Pancreas (tissue), 10 donors: ENCODE results near the gene RAP2B. TPM values are rescaled to one million over a fixed set of nuclear protein-coding genes. Genes with fewer than 3 reads are reported as not detected.

Experiments used
- ATAC-seq, 4 donors: fragments of 200-7000 bp; cut with Tn5 transposase; one replicate each; pipeline versions ENCODE4 v1.8.0 to v1.9.1; 2020; ENCODE audit warnings: mild to moderate bottlenecking in 4 of 4, moderate library complexity in 4 of 4
- DNase-seq, 6 donors: peaks; one replicate each; pipeline ENCODE4 v3.0.0-alpha.2; 2020
- FAIRE-seq: peaks from 2 replicates; lab custom pipeline; 2012; peaks lifted over from hg19 to GRCh38; lab: Jason Lieb, UNC
- H3K27ac ChIP-seq, 4 donors: fragments of 200-600 bp; sonication (generic); 1 replicate in 3 of 4; 2 replicates in 1 of 4; pipeline versions ENCODE4 v1.5.0 to v1.8.0; 2020
- H3K27me3 ChIP-seq, 4 donors: fragments of 200-600 bp; one replicate each; pipeline ENCODE4 v1.8.0; 2021
- H3K36me3 ChIP-seq, 3 donors: fragments of 200-600 bp; sonication (generic) in 1 of 3; one replicate each; pipeline versions ENCODE4 v1.5.0 to v1.8.0; 2020 to 2021
- H3K4me1 ChIP-seq, 3 donors: fragments of 200-600 bp; one replicate each; pipeline ENCODE4 v1.8.0; 2021
- H3K4me3 ChIP-seq, 4 donors: fragments of 200-600 bp; sonication (generic) in 2 of 4; one replicate each; pipeline versions ENCODE4 v1.5.0 to v1.8.0; 2020 to 2021
- H3K9me3 ChIP-seq, 4 donors: fragments of 200-600 bp; one replicate each; pipeline ENCODE4 v1.8.0; 2021
- CTCF ChIP-seq, 4 donors: fragments of 200-600 bp; sonication (generic) in 3 of 4; IDR thresholded peaks; one replicate each; pipeline versions ENCODE4 v1.5.0 to v1.8.0; 2021; ENCODE audit warnings: antibody characterized with exemption in 4 of 4
- WGBS, 2 donors: extraction: QIAGEN DNeasy Blood & Tissue Kit; methylation state at CpG; one replicate each; pipeline ENCODE4 v1.1.7; 2013; 5-methylcytosine and 5-hydroxymethylcytosine counted together
- intact Hi-C, 3 donors: fragments of 100-400 bp; cut with DNase I; formaldehyde crosslinking; loops; one replicate each; pipeline versions ENCODE4 v1.11.1 to v1.14.2; 2022
- polyA plus RNA-seq, 2 donors: library from polyadenylated mRNA; stranded (reverse); fragments of 200-250 nt; gene quantifications; one replicate each; pipeline ENCODE4 v1.2.3, GENCODE V29; 2013
- total RNA-seq, 6 donors: library from RNA; stranded (reverse); fragmentation: NEBNext Ultra II Directional in 4 of 6; extraction: Animal tissue kit (Norgen Biotek cat#: 25700) in 4 of 6; gene quantifications; one replicate each; pipeline versions ENCODE4 v1.2.1 to v1.2.4, GENCODE V29; 2021 to 2023
- donor health status: healthy with polysubstance abuse.
- donor health status: DM: no; HTN: no; CAD: no; lungs with moderate emphysema.
- donor health status: DM: no; HTN: no; CAD: no.
- donor health status: control.
- donor health status: control.
- donor health status: Bipolar disorder and iron deficiency.
- donor health status: DM: yes; HTN: yes; CAD: no.
- donor health status: DM: no; HTN: no; CAD: no.
- donor health status: DM: no; HTN: no; CAD: no.
- donor health status: DM: yes; HTN: yes; CAD: no.

Gene RAP2B
- total and polyA plus RNA-seq, 8 donors, result 1.6 to 7.9 (median 3.0) TPM

- H3K4me3 ChIP-seq, result no peak overlapping the region
- no peak for TF ChIP-seq CTCF (IDR thresholded peaks at IDR 0.05)
- 82 to 87% methylated on average over 19 of the region's 19 CpGs for WGBS, 2 donors
- intact Hi-C loops, result no loop called here
- DNase-seq (no peak), FAIRE-seq (no peak), ATAC-seq (no peak)
- no peaks in the 10 kb centered on the region for H3K9me3 ChIP-seq
- no peaks in the 10 kb centered on the region for H3K4me1 ChIP-seq
- H3K36me3 ChIP-seq, result no peaks in the 10 kb centered on the region
- H3K27ac ChIP-seq, result no peak overlapping the region
- no peaks in the 10 kb centered on the region for H3K27me3 ChIP-seq
Observed at GRCh38 chr3:153172796-153173757, 11.1 kb downstream of the RAP2B start.

- no peak for DNase-seq
- TF ChIP-seq CTCF (IDR thresholded peaks at IDR 0.05), result no peak
- intact Hi-C loops, result no loop called here
- Histone ChIP-seq H3K4me3 (no peak overlapping the region), H3K9me3 (no peaks in the 10 kb centered on the region), H3K27me3 (no peaks in the 10 kb centered on the region), H3K4me1 (no peaks in the 10 kb centered on the region), H3K27ac (no peak overlapping the region), H3K36me3 (no peaks in the 10 kb centered on the region)
- ATAC-seq, result no peak
- WGBS, 2 donors, result 49 to 58% methylated on average over 6 of the region's 6 CpGs
- FAIRE-seq, result no peak
Observed at GRCh38 chr3:153173758-153174516, 11.9 kb downstream of the RAP2B start.

DNA sequence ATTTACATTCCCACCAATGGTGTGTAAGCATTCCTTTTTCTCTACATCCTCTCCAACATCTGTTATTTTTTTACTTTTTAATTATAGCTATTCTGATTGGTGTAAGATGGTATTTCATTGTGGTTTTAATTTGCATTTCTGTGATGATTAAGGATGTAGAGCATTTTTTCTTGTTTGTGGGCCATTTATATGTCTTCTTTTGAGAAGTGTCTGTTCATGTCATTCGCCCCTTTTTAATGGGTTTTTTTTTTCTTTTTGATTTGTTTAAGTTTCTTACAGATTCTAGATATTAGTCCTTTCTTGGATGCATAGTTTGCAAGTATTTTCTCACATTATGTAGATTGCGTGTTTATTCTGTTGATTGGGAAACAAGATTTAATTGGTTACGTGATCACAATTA lies 14.2 kb downstream of the RAP2B start:
- Histone ChIP-seq H3K4me3 (no peak overlapping the region), H3K9me3 (no peaks in the 10 kb centered on the region), H3K27ac (no peak overlapping the region), H3K36me3 (no peaks in the 10 kb centered on the region), H3K27me3 (no peaks in the 10 kb centered on the region), H3K4me1 (no peaks in the 10 kb centered on the region)
- WGBS, 2 donors, result 94% methylated on average over 3 of the region's 3 CpGs
- ATAC-seq (no peak), FAIRE-seq (no peak), DNase-seq (no peak)
- intact Hi-C loops, result no loop called here
- TF ChIP-seq CTCF (IDR thresholded peaks at IDR 0.05), result no peak

- Histone ChIP-seq H3K4me3 (no peak overlapping the region), H3K36me3 (no peaks in the 10 kb centered on the region), H3K9me3 (no peaks in the 10 kb centered on the region), H3K27ac (no peak overlapping the region), H3K4me1 (no peaks in the 10 kb centered on the region), H3K27me3 (no peaks in the 10 kb centered on the region)
- no peak for FAIRE-seq
- 87 to 95% methylated on average over 1 of the region's 1 CpG for WGBS, 2 donors
- intact Hi-C loops, result no loop called here
- no peak for TF ChIP-seq CTCF (IDR thresholded peaks at IDR 0.05)
- ATAC-seq, result no peak
- DNase-seq, result no peak
Observed at GRCh38 chr3:153180860-153181372, 18.9 kb downstream of the RAP2B start.
